Measurements from ENCODE around the gene TANK.

The TANK gene

DNA sequence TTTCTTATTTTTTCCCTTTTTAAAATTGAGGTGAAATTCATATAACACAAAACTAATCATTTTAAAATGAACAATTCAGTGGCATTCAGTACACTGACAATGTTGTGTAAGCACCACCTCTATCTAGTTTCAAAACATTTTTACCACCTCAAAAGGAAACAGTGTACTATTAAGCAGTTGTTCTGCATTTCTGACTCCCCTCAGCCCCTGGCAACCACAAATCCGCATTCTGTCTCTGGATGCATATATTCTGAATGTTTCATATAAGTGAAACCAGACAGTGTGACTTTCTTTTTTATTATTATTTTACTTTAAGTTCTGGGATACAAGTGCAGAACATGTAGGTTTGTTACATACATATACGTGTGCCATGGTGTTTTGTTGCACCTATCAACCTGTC is 19.2 kb upstream of the TANK start:
- DNase-seq (ENCODE audit: low read depth), result no peak
- no peak overlapping the region for H3K4me3 ChIP-seq (ENCODE audit: low read depth, low read length)
- TF ChIP-seq, protein P1, sequence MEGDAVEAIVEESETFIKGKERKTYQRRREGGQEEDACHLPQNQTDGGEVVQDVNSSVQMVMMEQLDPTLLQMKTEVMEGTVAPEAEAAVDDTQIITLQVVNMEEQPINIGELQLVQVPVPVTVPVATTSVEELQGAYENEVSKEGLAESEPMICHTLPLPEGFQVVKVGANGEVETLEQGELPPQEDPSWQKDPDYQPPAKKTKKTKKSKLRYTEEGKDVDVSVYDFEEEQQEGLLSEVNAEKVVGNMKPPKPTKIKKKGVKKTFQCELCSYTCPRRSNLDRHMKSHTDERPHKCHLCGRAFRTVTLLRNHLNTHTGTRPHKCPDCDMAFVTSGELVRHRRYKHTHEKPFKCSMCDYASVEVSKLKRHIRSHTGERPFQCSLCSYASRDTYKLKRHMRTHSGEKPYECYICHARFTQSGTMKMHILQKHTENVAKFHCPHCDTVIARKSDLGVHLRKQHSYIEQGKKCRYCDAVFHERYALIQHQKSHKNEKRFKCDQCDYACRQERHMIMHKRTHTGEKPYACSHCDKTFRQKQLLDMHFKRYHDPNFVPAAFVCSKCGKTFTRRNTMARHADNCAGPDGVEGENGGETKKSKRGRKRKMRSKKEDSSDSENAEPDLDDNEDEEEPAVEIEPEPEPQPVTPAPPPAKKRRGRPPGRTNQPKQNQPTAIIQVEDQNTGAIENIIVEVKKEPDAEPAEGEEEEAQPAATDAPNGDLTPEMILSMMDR (IDR thresholded peaks at IDR 0.05; ENCODE audit: control insufficient read depth, extremely low read depth, insufficient read depth), result no peak

DNA sequence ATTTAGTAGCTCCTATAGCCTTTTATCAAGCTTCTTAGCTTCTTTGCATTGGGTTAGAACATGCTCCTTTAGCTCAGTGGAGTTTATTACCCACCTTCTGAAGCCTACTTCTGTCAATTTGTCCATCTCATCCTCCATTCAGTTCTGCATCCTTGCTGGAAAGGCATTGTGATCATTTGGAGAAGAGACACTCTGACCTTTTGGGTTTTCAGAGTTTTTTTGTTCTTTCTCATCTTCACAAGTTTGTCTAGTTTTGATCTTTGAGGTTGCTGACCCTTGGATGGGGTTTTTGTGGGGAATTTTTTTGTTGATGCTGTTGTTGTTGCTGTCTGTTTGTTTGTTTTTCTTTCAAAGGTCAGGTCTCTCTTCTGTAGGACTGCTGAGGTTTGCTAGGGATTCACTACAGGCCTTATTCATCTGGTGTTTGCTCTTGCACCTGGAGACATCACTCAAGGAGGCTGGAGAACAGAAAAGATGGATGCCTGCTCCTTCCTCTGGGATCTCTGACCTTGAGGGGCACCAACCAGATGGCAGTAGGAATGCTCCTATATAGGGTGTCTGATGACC is 13.9 kb upstream of the TANK start:
- H3K4me3 ChIP-seq (ENCODE audit: low read depth, low read length), result no peak overlapping the region
- DNase-seq (ENCODE audit: low read depth), result no peak
- TF ChIP-seq, protein P1 (IDR thresholded peaks at IDR 0.05; ENCODE audit: control insufficient read depth, extremely low read depth, insufficient read depth), result no peak

DNA sequence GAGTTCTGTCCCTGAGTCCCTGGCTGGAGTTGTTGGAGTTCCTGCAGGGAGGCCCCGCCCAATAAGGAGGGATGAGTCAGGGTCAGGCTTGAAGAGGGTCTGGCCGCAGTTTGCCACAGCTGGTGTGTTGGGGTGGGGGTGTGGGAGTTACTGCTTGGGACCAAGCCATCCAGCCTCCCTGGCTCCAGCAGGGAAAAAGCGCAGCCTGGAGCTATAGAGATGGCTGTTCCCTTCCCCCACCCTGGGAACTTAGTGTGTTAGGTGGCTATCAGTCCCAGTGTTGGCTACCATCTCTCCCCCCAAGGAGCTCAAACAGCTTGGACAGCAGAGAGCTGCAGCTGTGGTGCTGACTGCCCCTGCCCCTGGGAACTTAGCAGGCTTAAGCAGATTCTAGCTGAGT is 13.2 kb upstream of the TANK start:
- TF ChIP-seq, protein P1 (IDR thresholded peaks at IDR 0.05; ENCODE audit: control insufficient read depth, extremely low read depth, insufficient read depth), result no peak
- no peak overlapping the region for H3K4me3 ChIP-seq (ENCODE audit: low read depth, low read length)
- no peak for DNase-seq (ENCODE audit: low read depth)

DNA sequence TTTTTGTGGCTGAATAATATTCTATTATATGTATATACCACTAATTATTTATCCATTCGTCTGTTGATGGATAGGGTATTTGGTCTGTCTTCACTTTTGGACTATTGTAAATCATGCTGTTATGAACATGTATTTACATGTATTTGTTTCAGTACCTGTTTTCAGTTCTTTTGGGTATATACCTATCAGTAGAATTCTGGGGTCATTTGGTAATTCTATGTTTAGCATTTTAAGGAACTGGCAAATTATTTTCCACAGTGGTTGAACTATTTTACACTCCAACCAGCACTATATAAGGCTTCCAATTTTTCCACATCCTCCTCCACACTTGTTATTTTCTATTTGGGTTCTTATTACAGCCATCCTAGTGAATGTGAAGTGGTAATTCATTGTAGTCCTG is 12.4 kb upstream of the TANK start:
- TF ChIP-seq, protein P1 (IDR thresholded peaks at IDR 0.05; ENCODE audit: control insufficient read depth, extremely low read depth, insufficient read depth), result no peak
- H3K4me3 ChIP-seq (ENCODE audit: low read depth, low read length), result no peak overlapping the region
- DNase-seq (ENCODE audit: low read depth), result no peak

DNA sequence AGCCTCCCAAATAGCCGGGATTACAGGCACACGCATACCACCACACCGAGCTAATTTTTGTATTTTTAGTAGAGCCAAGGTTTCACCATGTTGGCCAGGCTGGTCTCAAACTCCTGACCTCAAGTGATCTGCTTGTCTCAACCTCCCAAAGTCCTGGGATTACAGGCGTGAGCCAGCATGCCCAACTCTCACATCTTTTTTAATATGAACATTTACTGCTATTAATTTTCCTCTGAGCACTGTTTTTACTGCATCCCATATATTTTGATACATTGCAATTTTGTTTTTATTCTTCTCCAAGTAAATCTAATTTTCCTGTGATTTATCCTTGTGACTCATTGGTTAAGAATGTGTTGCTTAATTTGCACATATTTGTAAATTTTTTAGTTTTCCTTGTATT is 9.5 kb upstream of the TANK start:
- TF ChIP-seq, protein P1 (IDR thresholded peaks at IDR 0.05; ENCODE audit: control insufficient read depth, extremely low read depth, insufficient read depth), result no peak
- no peak overlapping the region for H3K4me3 ChIP-seq (ENCODE audit: low read depth, low read length)
- DNase-seq (ENCODE audit: low read depth), result no peak

DNA sequence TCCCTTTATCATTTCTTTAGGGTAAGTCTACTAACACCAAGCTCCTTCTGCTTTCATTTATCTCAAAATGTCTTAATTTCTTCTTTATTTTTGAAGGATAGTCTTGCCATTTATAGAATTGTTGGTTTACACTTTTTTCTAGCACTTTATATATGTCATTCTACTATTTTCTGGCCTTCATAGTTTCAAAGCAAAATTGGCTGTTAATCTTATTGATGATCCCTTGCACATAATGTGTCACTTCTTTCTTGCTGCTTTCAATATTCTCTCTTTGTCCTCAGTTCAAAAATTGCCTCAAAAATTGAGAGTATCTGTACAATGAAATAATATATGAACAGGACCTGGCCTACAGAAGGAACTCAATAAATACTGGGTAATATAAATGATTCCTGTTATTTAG is 7.9 kb upstream of the TANK start:
- TF ChIP-seq, protein P1 (IDR thresholded peaks at IDR 0.05; ENCODE audit: control insufficient read depth, extremely low read depth, insufficient read depth), result no peak
- no peak for DNase-seq (ENCODE audit: low read depth)
- no peak overlapping the region for H3K4me3 ChIP-seq (ENCODE audit: low read depth, low read length)

DNA sequence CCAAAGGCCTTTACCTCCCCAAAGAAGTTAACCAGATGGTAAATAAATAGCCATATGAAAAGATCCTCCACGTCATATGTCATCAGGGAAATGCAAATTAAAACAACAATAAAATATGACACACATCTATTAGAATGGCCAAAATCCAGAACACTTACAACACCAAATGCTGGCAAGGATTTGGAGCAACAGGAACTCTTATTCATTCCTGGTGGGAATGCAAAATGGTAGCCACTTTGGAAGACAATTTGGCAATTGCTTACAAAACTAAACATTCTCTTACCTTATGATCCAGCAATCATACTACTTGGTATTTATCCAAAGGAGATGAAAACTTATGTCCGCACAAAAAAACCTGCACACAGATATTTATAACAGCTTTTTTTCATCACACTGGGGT is 1.3 kb upstream of the TANK start:
- no peak overlapping the region for H3K4me3 ChIP-seq (ENCODE audit: low read depth, low read length)
- TF ChIP-seq, protein P1 (IDR thresholded peaks at IDR 0.05; ENCODE audit: control insufficient read depth, extremely low read depth, insufficient read depth), result no peak
- no peak for DNase-seq (ENCODE audit: low read depth)
